ENCODE data around the gene TMEM117.
"Not testable (repeated sequence)": the region's sequence is repeated elsewhere in the genome, so short reads cannot be mapped to it uniquely, and the experiment has no call there.

Gene TMEM117

DNA sequence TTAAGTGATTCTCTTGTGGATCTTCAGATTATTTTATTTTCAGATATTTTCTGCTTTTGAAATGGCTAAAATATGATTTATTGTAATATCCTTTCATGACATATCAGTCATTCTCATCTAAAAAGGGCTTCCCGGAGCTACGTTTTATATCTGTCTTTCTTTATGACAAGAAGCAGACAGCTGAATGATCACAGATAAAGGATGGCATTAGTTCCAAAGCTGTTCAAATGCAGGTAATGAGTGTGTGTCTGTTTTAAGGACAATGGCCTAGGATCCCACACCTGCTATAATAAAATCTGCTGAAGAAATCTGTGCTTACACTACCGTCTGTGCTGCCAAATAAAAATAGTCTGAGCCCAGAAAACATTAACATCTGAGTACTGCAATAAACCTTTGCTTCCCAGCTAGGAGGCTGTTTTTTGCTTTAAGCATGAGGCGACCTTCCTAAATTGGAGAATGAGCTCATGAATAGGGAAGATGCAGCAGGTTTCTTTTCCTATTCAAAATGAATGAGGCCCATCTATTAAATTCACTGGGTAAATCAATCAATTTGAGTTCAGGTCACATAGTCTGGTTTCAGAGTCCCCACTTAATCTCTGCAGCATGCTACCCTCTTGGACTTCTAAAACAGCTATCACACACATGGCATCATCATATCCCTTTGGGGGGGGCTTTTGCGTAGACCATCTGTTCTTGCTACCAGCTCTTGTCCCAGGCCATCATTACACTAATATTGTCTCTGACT, 541.7 kb downstream of the TMEM117 start:
- Histone ChIP-seq H3K27ac (ENCODE audit: low read depth, low read length) (no peak overlapping the region), H3K9me3 (ENCODE audit: control insufficient read depth, insufficient read depth, low read depth, low read length) (no peaks in the 10 kb centered on the region), H3K36me3 (ENCODE audit: control insufficient read depth, insufficient read depth, low read length) (no peaks in the 10 kb centered on the region), H3K27me3 (ENCODE audit: control insufficient read depth, insufficient read depth, low read length) (no peaks in the 10 kb centered on the region), H3K4me1 (ENCODE audit: control insufficient read depth, insufficient read depth, low read length) (peaks cover 13% of the 10 kb centered on the region), H3K9ac (ENCODE audit: low read length) (no peak overlapping the region), H3K4me3 (ENCODE audit: low read depth, low read length) (no peak overlapping the region)

DNA sequence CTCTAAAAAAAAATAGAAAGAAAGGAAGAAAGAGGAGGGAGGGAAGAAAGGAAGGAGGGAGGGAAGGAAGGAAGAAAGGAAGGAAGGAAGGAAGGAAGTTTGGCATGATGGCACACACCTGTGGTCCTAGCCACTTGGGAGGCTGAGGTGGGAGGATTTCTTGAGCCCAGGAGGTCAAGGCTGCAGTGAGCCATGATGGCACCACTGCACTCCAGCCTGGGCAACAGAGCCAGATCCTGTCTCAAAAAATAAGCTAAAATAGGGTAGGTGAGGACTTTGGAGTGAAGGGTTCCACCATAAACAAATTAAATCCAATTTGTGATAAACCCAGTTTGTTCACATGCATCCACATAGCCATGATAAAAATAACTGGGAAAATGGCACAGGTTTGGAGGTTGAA, 543.2 kb downstream of the TMEM117 start:
- H3K27me3 ChIP-seq (ENCODE audit: control insufficient read depth, insufficient read depth, low read length); H3K27ac ChIP-seq (ENCODE audit: low read depth, low read length): not testable (repeated sequence)

DNA sequence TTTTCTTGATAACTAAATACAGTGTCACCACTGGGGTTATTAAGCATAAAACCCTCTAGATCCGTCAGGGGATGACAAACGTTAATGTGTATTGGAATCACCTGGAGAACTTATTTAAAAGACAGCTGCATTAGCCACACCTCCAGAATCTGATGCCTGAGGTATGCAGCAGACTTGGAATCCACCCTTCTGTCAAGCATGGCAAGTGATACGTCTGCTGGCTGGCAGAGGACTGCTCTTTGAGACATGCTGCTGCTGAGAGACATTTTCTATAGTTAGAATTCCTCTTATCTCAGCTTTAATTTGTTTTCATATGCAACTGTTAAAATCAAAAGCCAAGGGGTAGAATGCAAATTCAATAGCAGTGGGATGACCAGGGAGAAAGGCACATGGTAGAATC, 544.0 kb downstream of the TMEM117 start:
- Histone ChIP-seq H3K9me3 (ENCODE audit: control insufficient read depth, insufficient read depth, low read depth, low read length) (no peaks in the 10 kb centered on the region), H3K27ac (ENCODE audit: low read depth, low read length) (no peak overlapping the region), H3K9ac (ENCODE audit: low read length) (no peak overlapping the region), H3K36me3 (ENCODE audit: control insufficient read depth, insufficient read depth, low read length) (no peaks in the 10 kb centered on the region), H3K4me3 (ENCODE audit: low read depth, low read length) (no peak overlapping the region), H3K27me3 (ENCODE audit: control insufficient read depth, insufficient read depth, low read length) (no peaks in the 10 kb centered on the region), H3K4me1 (ENCODE audit: control insufficient read depth, insufficient read depth, low read length) (peaks cover 13% of the 10 kb centered on the region)

More for the DNA sequence above, 543.2 kb downstream of the TMEM117 start:
- peaks cover 13% of the 10 kb centered on the region for H3K4me1 ChIP-seq (ENCODE audit: control insufficient read depth, insufficient read depth, low read length)
- not testable (repeated sequence) for H3K9me3 ChIP-seq (ENCODE audit: control insufficient read depth, insufficient read depth, low read depth, low read length); H3K4me3 ChIP-seq (ENCODE audit: low read depth, low read length); H3K9ac ChIP-seq (ENCODE audit: low read length); H3K36me3 ChIP-seq (ENCODE audit: control insufficient read depth, insufficient read depth, low read length)

DNA sequence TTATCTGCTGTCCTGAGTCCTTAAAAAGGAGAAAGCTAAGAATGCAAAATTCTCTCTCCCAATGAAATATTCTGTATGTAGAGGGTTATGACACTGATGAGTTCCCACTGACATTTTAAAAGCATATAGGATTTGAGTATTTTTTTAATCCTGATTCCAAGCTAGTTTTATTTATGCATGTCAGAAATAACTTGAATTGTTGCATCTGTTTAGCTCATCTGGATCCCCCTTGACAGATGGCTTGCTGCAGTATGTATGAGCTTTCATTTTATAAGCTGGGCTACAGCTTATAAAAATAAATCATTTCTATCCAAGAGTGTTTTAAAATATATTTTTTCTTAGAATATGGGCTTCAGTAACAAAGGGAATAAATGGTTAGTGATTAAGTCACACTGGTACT, 545.0 kb downstream of the TMEM117 start:
- no peaks in the 10 kb centered on the region for H3K27me3 ChIP-seq (ENCODE audit: control insufficient read depth, insufficient read depth, low read length)
- peaks cover 13% of the 10 kb centered on the region for H3K4me1 ChIP-seq (ENCODE audit: control insufficient read depth, insufficient read depth, low read length)
- no peak overlapping the region for H3K27ac ChIP-seq (ENCODE audit: low read depth, low read length)
- no peaks in the 10 kb centered on the region for H3K36me3 ChIP-seq (ENCODE audit: control insufficient read depth, insufficient read depth, low read length)
- no peaks in the 10 kb centered on the region for H3K9me3 ChIP-seq (ENCODE audit: control insufficient read depth, insufficient read depth, low read depth, low read length)
- no peak overlapping the region for H3K9ac ChIP-seq (ENCODE audit: low read length)
- no peak overlapping the region for H3K4me3 ChIP-seq (ENCODE audit: low read depth, low read length)

DNA sequence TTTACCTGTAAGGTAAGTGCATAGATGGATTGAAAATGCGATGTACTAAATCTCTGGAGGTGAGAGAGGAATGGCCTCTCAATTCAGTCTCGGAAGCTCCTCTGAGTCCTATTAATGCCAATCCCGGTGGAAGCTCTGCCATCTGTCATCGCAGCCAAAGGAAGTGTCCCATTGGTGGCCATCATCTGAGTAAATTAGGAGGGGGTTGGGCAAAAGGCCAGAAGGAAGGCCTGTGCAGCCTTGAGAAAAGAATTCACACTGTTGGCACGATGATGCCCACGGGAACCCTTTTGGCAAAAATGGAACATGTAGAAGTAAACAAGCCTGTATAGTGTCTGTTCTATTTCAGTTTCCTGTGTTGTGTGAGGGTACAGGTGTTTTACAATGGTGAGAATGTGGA, 545.5 kb downstream of the TMEM117 start:
- Histone ChIP-seq H3K4me1 (ENCODE audit: control insufficient read depth, insufficient read depth, low read length) (peaks cover 13% of the 10 kb centered on the region), H3K27ac (ENCODE audit: low read depth, low read length) (no peak overlapping the region), H3K9me3 (ENCODE audit: control insufficient read depth, insufficient read depth, low read depth, low read length) (no peaks in the 10 kb centered on the region), H3K4me3 (ENCODE audit: low read depth, low read length) (no peak overlapping the region), H3K27me3 (ENCODE audit: control insufficient read depth, insufficient read depth, low read length) (no peaks in the 10 kb centered on the region), H3K9ac (ENCODE audit: low read length) (no peak overlapping the region), H3K36me3 (ENCODE audit: control insufficient read depth, insufficient read depth, low read length) (no peaks in the 10 kb centered on the region)

DNA sequence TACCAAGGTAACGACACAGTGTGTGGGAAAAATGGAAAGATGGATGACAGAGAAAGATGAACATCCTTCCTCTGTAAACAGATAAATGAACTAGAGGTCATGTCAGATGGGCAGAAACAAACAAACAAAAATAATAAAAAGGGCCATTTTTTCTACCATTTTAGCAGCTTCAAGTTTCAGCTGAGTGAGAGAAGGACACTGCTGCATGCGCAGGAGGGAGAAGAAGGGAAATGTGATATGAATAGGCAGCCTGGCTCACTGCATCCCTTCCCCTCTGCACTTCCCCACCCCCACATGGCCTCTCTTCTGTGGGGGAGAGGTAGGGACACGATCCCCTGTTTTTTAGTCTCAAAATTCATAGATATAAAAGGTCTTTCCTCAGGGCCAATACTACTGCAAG, 548.3 kb downstream of the TMEM117 start:
- H3K27ac ChIP-seq (ENCODE audit: low read depth, low read length) = no peak overlapping the region
- no peaks in the 10 kb centered on the region for H3K27me3 ChIP-seq (ENCODE audit: control insufficient read depth, insufficient read depth, low read length)
- H3K9me3 ChIP-seq (ENCODE audit: control insufficient read depth, insufficient read depth, low read depth, low read length) = no peaks in the 10 kb centered on the region
- no peaks in the 10 kb centered on the region for H3K36me3 ChIP-seq (ENCODE audit: control insufficient read depth, insufficient read depth, low read length)
- H3K9ac ChIP-seq (ENCODE audit: low read length) = no peak overlapping the region
- H3K4me1 ChIP-seq (ENCODE audit: control insufficient read depth, insufficient read depth, low read length) = peaks cover 13% of the 10 kb centered on the region
- H3K4me3 ChIP-seq (ENCODE audit: low read depth, low read length) = no peak overlapping the region

DNA sequence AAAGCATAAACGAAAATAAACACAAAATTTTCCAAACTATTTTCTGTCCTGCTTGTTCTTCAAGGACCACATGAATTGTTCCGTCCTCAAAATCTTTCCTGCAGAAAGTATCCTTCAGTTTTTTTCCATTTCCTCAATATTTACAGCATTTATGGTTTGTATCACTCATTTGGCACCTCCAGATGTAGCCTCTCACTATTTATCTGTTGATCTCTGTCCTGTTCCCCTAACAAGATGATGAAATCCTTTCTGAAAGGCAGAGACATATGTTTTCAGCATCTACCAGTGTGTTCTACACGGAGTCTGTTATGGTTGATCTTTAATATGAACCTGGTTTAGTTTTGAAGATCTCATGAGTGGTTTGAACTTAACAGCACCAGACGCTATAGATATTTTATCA, 550.1 kb downstream of the TMEM117 start:
- Histone ChIP-seq H3K4me1 (ENCODE audit: control insufficient read depth, insufficient read depth, low read length) (no peaks in the 10 kb centered on the region; the same call in 1 of the 2 replicates), H3K27me3 (ENCODE audit: control insufficient read depth, insufficient read depth, low read length) (no peaks in the 10 kb centered on the region), H3K36me3 (ENCODE audit: control insufficient read depth, insufficient read depth, low read length) (no peaks in the 10 kb centered on the region)

DNA sequence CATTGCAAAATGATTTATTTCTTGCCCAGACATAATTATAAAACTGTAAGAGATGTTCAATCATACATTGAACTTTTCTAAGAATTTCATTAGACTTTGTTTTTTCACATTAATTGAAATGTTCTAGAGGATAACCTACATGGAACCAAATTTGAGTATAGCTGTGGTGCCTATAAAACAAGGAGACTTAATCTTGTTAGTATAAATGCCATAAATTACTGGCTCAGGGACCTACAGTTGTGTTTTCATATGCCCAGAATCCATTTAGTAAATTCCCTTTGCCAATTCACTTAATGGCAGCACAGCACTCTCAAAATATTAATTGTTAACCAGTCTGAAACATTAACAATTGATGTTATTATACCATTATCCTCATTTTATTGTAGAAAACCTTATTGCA, 551.7 kb downstream of the TMEM117 start:
- Histone ChIP-seq H3K4me1 (ENCODE audit: control insufficient read depth, insufficient read depth, low read length) (no peaks in the 10 kb centered on the region; the same call in 1 of the 2 replicates), H3K9me3 (ENCODE audit: control insufficient read depth, insufficient read depth, low read depth, low read length) (no peaks in the 10 kb centered on the region), H3K36me3 (ENCODE audit: control insufficient read depth, insufficient read depth, low read length) (no peaks in the 10 kb centered on the region), H3K27me3 (ENCODE audit: control insufficient read depth, insufficient read depth, low read length) (no peaks in the 10 kb centered on the region), H3K27ac (ENCODE audit: low read depth, low read length) (no peak overlapping the region), H3K9ac (ENCODE audit: low read length) (no peak overlapping the region), H3K4me3 (ENCODE audit: low read depth, low read length) (no peak overlapping the region)

More for the DNA sequence above, 550.1 kb downstream of the TMEM117 start:
- no peak overlapping the region for H3K27ac ChIP-seq (ENCODE audit: low read depth, low read length)
- H3K4me3 ChIP-seq (ENCODE audit: low read depth, low read length) = no peak overlapping the region
- H3K9ac ChIP-seq (ENCODE audit: low read length) = no peak overlapping the region
- no peaks in the 10 kb centered on the region for H3K9me3 ChIP-seq (ENCODE audit: control insufficient read depth, insufficient read depth, low read depth, low read length)

DNA sequence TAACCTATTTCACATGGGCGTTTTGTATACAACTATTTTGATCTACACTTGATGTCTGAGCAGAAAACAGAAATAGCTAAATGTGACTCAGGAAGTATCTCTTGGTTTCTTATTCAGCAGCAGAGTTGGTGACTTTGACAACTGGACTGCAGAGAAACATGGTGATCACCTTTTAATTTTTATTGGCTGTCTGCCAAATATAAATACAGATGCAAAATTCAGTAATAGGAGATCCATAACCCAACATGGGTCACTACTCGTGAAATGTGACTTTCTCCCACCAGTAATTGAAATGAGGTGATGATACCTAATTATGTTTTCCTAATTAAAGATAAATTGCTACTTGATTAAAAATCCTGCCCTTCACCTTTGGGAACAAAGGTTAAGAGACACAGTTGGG, 553.2 kb downstream of the TMEM117 start:
- no peaks in the 10 kb centered on the region for H3K27me3 ChIP-seq (ENCODE audit: control insufficient read depth, insufficient read depth, low read length)
- H3K4me3 ChIP-seq (ENCODE audit: low read depth, low read length) = no peak overlapping the region
- no peak overlapping the region for H3K27ac ChIP-seq (ENCODE audit: low read depth, low read length)
- H3K4me1 ChIP-seq (ENCODE audit: control insufficient read depth, insufficient read depth, low read length) = no peaks in the 10 kb centered on the region; the same call in 1 of the 2 replicates
- H3K36me3 ChIP-seq (ENCODE audit: control insufficient read depth, insufficient read depth, low read length) = no peaks in the 10 kb centered on the region
- no peaks in the 10 kb centered on the region for H3K9me3 ChIP-seq (ENCODE audit: control insufficient read depth, insufficient read depth, low read depth, low read length)
- no peak overlapping the region for H3K9ac ChIP-seq (ENCODE audit: low read length)

DNA sequence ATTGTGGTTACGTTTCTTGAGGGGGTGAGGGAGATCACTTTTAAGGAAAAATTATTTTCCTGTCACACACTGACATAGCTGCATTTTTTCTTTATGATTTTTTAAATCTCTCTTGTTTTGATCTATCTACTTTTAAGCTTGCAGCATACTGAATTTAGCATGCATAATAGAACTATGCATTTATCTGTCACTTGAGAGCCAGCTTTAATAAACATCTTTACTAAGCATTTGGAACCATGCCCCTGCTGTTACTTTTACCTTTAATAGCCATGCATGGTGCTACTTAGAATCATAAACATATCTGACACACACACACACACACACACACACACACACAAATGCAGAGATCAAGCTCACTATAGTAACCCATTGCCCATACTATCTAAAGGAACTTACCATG, 554.0 kb downstream of the TMEM117 start:
- H3K27ac ChIP-seq (ENCODE audit: low read depth, low read length) = no peak overlapping the region
- H3K4me1 ChIP-seq (ENCODE audit: control insufficient read depth, insufficient read depth, low read length) = no peaks in the 10 kb centered on the region
- no peaks in the 10 kb centered on the region for H3K36me3 ChIP-seq (ENCODE audit: control insufficient read depth, insufficient read depth, low read length)
- no peaks in the 10 kb centered on the region for H3K27me3 ChIP-seq (ENCODE audit: control insufficient read depth, insufficient read depth, low read length)
- no peaks in the 10 kb centered on the region for H3K9me3 ChIP-seq (ENCODE audit: control insufficient read depth, insufficient read depth, low read depth, low read length)
- no peak overlapping the region for H3K9ac ChIP-seq (ENCODE audit: low read length)
- H3K4me3 ChIP-seq (ENCODE audit: low read depth, low read length) = no peak overlapping the region

DNA sequence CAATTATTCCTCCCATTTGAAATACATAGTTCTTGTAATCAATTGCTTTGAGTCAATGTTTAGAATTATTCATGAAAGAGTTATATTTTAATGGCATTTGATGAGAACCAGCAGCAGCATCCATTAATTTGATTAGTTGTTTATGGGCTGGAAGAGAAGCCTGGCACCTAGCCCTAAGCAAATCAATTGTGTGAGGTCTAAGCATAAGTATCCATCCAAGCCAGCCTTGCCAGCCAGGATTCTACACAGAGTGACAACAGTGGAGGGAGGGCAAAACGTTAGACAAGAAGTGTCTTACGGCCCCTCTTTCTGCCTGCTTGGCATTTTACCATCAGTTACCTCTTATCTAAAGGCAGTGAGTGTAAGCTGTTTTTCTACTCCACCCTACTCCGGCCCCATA, 561.8 kb downstream of the TMEM117 start:
- H3K9ac ChIP-seq (ENCODE audit: low read length) = no peak overlapping the region

More for the DNA sequence above, 561.8 kb downstream of the TMEM117 start:
- H3K9me3 ChIP-seq (ENCODE audit: control insufficient read depth, insufficient read depth, low read depth, low read length) = peaks cover 2% of the 10 kb centered on the region; the same call in 1 of the 2 replicates
- H3K4me3 ChIP-seq (ENCODE audit: low read depth, low read length) = no peak overlapping the region
- no peaks in the 10 kb centered on the region for H3K36me3 ChIP-seq (ENCODE audit: control insufficient read depth, insufficient read depth, low read length)
- no peaks in the 10 kb centered on the region for H3K27me3 ChIP-seq (ENCODE audit: control insufficient read depth, insufficient read depth, low read length)
- H3K4me1 ChIP-seq (ENCODE audit: control insufficient read depth, insufficient read depth, low read length) = no peaks in the 10 kb centered on the region
- H3K27ac ChIP-seq (ENCODE audit: low read depth, low read length) = no peak overlapping the region
